Loucy (cell line): ENCODE results near the gene GRM7.

ENCODE experiments used
- CTCF ChIP-seq: fragments of 200-600 bp; sonication (generic); conservative IDR thresholded peaks from 2 replicates; pipeline ENCODE4 v1.5.1; 2014; ENCODE audit warnings: mild to moderate bottlenecking, antibody characterized with exemption, low read length
- EZH2phosphoT487 ChIP-seq: fragments of 200-600 bp; IDR thresholded peaks from 2 replicates; pipeline ENCODE4 v1.6.1; 2018; ENCODE audit warnings: antibody characterized with exemption, mild to moderate bottlenecking, moderate library complexity, borderline replicate concordance

GRCh38 chr3:7265736-7266135, 404.8 kb downstream of the GRM7 start:
- TF ChIP-seq CTCF: no peak
- TF ChIP-seq EZH2phosphoT487: no peak
